Common myeloid progenitor, CD34-positive (primary cell): Measurements from ENCODE around the gene ANKS6.

Experiments
- CTCF ChIA-PET: fragments of 350-600 bp; sonication (Branson Sonifier 250); formaldehyde crosslinking; loops from one replicate; lab custom pipeline; 2021; ENCODE audit warnings: antibody characterized with exemption; lab: Charles Lee
- POLR2A ChIA-PET: fragments of 350-600 bp; sonication (Branson Sonifier 250); formaldehyde crosslinking; loops from one replicate; lab custom pipeline; 2021; ENCODE audit warnings: antibody characterized with exemption; lab: Charles Lee
- DNase-seq, 3 donors: peaks; one replicate each; pipeline versions ENCODE4 v3.0.0 to v3.0.0-alpha.2; 2013
- H3K27ac ChIP-seq, 2 experiments: 1 replicate in 1 of 2; 2 replicates in 1 of 2; pipeline ENCODE4 v1.7.0; 2013; ENCODE audit warnings: inconsistent platforms in 2 of 2, low read length in 2 of 2, mild to moderate bottlenecking in 2 of 2, low read depth in 1 of 2, moderate library complexity in 1 of 2; ENCODE audit not compliant: severe bottlenecking in 2 of 2, insufficient read depth in 1 of 2, poor library complexity in 1 of 2
- H3K27me3 ChIP-seq, 5 experiments: replicated peaks in 2 of 5; 1 replicate in 3 of 5; 2 replicates in 2 of 5; pipeline versions ENCODE4 v1.6.1 to v1.7.0; 2013; ENCODE audit warnings: low read length in 4 of 5, mild to moderate bottlenecking in 2 of 5, moderate library complexity in 2 of 5, inconsistent platforms in 1 of 5; ENCODE audit not compliant: insufficient read depth in 5 of 5, control insufficient read depth in 4 of 5
- H3K36me3 ChIP-seq, 4 experiments: 1 replicate in 2 of 4; 2 replicates in 2 of 4; pipeline versions ENCODE4 v1.6.1 to v1.7.0; 2013; ENCODE audit warnings: low read length in 3 of 4, control low read depth in 1 of 4, mild to moderate bottlenecking in 1 of 4; ENCODE audit not compliant: control insufficient read depth in 4 of 4, insufficient read depth in 4 of 4
- H3K4me1 ChIP-seq, 4 experiments: 1 replicate in 3 of 4; 2 replicates in 1 of 4; pipeline versions ENCODE4 v1.6.1 to v1.7.1; 2013; ENCODE audit warnings: low read length in 3 of 4, mild to moderate bottlenecking in 3 of 4, control low read depth in 1 of 4, inconsistent platforms in 1 of 4, moderate library complexity in 1 of 4; ENCODE audit not compliant: control insufficient read depth in 4 of 4, insufficient read depth in 4 of 4; ENCODE audit errors: control extremely low read depth in 1 of 4
- H3K4me3 ChIP-seq, 7 experiments: 1 replicate in 4 of 7; 2 replicates in 3 of 7; pipeline versions ENCODE4 v1.5.1 to v1.7.0; 2013; ENCODE audit warnings: mild to moderate bottlenecking in 7 of 7, low read length in 6 of 7, moderate library complexity in 6 of 7, inconsistent platforms in 2 of 7, low read depth in 2 of 7, control low read depth in 1 of 7; ENCODE audit not compliant: insufficient read depth in 4 of 7, control insufficient read depth in 1 of 7; ENCODE audit errors: extremely low read depth in 1 of 7
- H3K9me3 ChIP-seq, 5 experiments: 1 replicate in 4 of 5; 2 replicates in 1 of 5; pipeline versions ENCODE4 v1.6.1 to v1.7.1; 2013; ENCODE audit warnings: low read length in 4 of 5, mild to moderate bottlenecking in 2 of 5, inconsistent platforms in 1 of 5, low read depth in 1 of 5, moderate library complexity in 1 of 5; ENCODE audit not compliant: control insufficient read depth in 4 of 5, insufficient read depth in 2 of 5; ENCODE audit errors: control extremely low read depth in 1 of 5
- WGBS: methylation state at CpG from one replicate; pipeline ENCODE4 v1.1.5; 2013; ENCODE audit not compliant: insufficient coverage; 5-methylcytosine and 5-hydroxymethylcytosine counted together

ANKS6 gene

DNA sequence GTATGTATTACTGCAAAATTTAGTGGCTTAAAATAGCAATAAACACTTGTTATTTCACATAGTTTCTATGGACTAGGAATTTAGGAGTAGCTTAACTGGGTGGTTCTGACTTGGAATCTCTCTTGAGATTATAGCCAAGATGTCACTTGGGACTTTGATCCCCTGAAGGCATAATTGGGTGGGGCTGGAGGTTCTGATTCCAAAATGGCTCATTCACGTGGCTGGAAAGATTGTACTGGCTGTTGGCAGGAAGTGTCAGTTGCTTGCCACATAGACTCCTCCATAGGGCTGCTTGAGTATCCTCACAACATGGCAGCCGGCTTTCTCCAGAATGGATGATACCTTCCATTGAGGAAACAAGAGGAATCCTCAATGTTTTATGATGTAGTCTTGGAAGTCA, 22.4 kb upstream of the ANKS6 start:
- ChIA-PET CTCF (interaction anchor here (1.2 kb wide), 1 partner anchor 13 kb away, joined by 3 read pairs; no protein-coding TSS in a partner anchor), POLR2A (no interaction called here)
- no peak for DNase-seq
- H3K36me3 ChIP-seq: peaks cover 0 to 5% (median 2%) of the 10 kb centered on the region in 4 experiments
- no peak overlapping the region for H3K27ac ChIP-seq
- peaks cover 0 to 6% (median 0%) of the 10 kb centered on the region in 5 experiments for H3K9me3 ChIP-seq
- WGBS: 94% methylated on average over 2 of the region's 2 CpGs
- H3K4me1 ChIP-seq: no peaks in the 10 kb centered on the region
- H3K4me3 ChIP-seq: no peak overlapping the region
- H3K27me3 ChIP-seq: no peaks in the 10 kb centered on the region

DNA sequence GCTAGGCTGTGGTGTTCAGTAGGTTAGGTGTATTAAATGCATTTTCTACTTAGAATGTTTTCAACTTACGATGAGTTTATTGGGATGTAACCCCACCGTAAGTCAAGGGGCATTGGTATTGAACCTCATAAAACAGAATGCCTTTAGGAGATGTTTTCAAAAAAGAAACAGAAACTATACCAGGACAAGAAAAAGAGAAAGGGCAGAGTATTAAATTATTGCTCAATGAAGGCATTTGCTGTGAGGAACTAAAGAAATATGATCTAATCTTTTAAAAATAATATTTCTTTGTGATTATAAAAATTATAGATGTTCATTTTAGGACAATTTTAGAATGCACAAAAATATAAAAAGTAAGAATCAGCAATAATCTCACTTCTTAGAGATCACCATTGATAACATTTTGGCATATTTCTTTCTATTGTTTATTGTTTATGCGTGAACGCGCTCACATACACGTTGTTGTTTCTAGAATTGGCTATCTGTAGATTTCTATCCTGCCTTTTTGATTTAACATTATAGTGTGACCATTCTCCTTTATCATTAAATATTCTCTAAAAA, 19.1 kb upstream of the ANKS6 start:
- CTCF ChIA-PET: no interaction called here
- no peak for DNase-seq
- no CpG with 5 or more reads among the region's 6 CpGs for WGBS

DNA sequence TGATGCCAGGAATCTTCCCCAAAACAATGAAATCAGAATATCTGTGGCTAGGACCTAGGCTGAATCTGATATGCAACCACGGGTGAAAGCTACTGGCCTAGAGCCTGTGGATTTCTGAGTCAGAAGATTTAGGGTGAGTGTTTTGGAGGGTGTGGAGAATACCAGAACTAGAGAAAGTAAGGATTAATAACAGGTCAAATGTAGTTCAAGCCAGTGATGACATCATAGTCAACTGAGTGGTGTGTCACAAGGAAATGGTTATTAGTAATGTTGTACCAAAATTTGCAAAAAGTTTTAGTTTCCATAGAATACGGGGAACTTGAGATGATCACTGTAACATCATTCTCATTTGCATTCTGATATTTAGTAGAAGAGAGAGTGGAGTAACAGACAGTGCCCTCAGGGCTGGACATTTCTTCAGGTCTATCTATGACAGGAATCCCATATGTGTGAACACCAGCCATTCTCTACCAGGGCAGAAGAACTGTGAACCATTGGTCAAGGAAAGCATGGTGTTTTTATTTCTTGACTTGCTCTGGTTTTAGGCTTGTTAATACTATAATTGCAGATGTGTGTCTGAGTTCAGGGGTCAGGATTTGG, 14.8 kb upstream of the ANKS6 start:
- Histone ChIP-seq H3K27me3 (peaks cover 0 to 3% (median 0%) of the 10 kb centered on the region in 5 experiments), H3K36me3 (no peaks in the 10 kb centered on the region), H3K4me3 (no peak overlapping the region), H3K9me3 (no peaks in the 10 kb centered on the region), H3K27ac (no peak overlapping the region), H3K4me1 (peaks cover 0 to 22% (median 15%) of the 10 kb centered on the region in 4 experiments)
- no peak for DNase-seq
- ChIA-PET CTCF (no interaction called here), POLR2A (no interaction called here)
- WGBS: 89% methylated on average over 1 of the region's 2 CpGs

More for the DNA sequence above, 19.1 kb upstream of the ANKS6 start:
- Histone ChIP-seq H3K27me3 (no peaks in the 10 kb centered on the region), H3K4me1 (no peaks in the 10 kb centered on the region), H3K27ac (no peak overlapping the region), H3K36me3 (peaks cover 0 to 5% (median 1%) of the 10 kb centered on the region in 4 experiments), H3K4me3 (no peak overlapping the region), H3K9me3 (peaks cover 0 to 6% (median 0%) of the 10 kb centered on the region in 5 experiments)
- POLR2A ChIA-PET: no interaction called here

DNA sequence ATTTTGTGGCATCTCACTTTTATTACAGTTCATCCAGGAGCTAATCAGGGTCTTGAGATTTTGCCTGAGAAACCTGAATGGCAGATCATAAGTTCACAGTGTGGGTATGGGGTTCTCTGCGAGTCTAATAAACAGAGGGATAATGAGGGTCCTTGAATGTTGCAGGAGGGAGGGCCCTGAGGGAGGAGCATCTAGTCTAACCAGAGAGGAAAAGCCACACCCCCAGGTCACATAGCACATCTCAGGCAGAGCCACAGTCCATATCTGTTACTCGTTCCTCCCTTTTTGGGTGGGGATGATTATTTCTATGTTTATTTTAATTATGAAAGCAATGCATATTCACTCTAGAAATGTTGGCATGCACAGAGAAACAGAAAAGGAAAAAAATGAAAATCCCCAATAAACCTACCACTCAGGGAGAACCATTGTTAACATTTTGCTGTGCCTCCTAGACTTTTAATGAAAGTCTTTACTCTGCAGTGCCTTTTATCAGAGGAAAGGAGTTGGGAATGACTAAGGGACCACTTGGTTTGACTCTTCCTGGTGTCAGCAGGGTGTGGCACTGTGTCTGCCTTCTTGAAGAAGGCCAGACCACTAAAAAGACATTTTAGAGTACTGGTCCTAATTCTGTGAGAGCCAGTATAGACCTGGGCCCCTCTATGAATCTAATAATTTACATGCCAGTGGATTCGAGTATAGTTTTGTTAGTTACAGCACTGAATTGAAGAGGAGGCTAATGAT, 13.9 kb upstream of the ANKS6 start:
- ChIA-PET CTCF (no interaction called here), POLR2A (no interaction called here)
- WGBS: no CpG with 5 or more reads among the region's 3 CpGs
- Histone ChIP-seq H3K27ac (no peak overlapping the region), H3K27me3 (peaks cover 0 to 3% (median 0%) of the 10 kb centered on the region in 5 experiments), H3K36me3 (no peaks in the 10 kb centered on the region), H3K9me3 (no peaks in the 10 kb centered on the region), H3K4me3 (no peak overlapping the region), H3K4me1 (peaks cover 0 to 24% (median 15%) of the 10 kb centered on the region in 4 experiments)
- no peak for DNase-seq

DNA sequence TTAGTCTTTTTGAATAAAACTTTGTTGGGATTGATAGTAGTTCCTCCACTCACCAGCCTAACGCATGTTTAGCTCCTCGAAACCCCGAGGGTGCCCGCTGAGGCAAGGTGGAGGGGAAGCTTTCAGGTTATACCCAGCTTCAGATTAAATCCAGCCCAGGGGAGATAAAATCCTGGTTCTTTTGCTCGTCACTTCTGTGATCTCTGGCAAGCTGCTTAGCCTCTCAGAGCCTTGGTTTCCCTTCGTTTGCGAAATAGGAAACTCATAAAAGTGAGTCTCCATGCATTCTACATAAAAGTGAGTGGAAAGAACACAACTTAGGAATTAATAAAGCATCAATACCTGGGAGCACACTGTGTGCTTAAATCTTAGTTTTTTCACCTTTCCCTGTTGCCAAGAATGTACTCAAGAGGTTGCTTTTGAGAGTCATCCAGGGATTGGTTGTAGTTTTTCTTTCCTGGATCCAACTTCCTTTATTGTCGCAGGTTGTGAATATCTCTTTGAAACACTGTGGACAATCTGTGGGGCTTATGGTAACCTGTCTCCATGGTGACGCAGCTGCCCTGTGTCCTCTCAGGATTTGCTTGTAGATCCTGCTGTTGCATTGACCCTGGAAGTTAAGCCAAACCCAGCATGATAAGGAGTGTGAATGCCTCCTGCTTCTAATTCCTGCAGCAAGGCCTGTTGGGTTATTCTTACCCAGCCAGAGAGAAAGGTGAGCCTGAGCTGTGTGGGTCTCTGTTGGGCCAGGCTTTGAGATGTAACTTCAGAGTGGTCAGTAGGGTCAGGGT, 13.2 kb upstream of the ANKS6 start:
- 82% methylated on average over 9 of the region's 9 CpGs for WGBS
- H3K4me1 ChIP-seq: peaks cover 0 to 24% (median 15%) of the 10 kb centered on the region in 4 experiments
- peaks cover 0 to 5% (median 0%) of the 10 kb centered on the region in 5 experiments for H3K27me3 ChIP-seq
- CTCF ChIA-PET: interaction anchor here (0.9 kb wide), 1 partner anchor 19 kb away, joined by 3 read pairs; no protein-coding TSS in a partner anchor
- no peak overlapping the region for H3K4me3 ChIP-seq
- H3K27ac ChIP-seq: no peak overlapping the region
- DNase-seq: no peak
- H3K36me3 ChIP-seq: no peaks in the 10 kb centered on the region
- POLR2A ChIA-PET: interaction anchor here (0.5 kb wide), 1 partner anchor 38 kb away, joined by 3 read pairs; no protein-coding TSS in a partner anchor
- no peaks in the 10 kb centered on the region for H3K9me3 ChIP-seq

DNA sequence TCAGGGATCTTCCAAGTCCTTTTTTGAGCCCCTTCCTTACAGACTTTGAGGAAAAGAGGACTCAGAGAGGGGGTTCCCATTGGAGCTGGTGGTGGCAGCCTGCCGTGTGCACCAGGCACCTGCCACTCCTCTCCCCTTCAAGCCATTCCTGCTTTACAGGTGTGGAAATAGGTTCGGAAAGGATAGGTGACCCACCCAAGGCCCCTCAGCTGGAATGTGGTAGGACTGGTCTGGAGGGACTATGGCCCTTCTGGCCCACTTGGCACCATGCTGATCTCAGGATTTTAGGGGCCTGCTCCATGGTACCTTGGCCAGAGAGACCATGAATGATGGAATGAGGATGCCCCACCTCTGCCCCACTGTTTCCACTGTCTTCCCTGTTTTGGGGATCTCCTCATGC, 12.5 kb upstream of the ANKS6 start:
- WGBS: no CpG with 5 or more reads among the region's 2 CpGs
- no peaks in the 10 kb centered on the region for H3K36me3 ChIP-seq
- ChIA-PET CTCF (interaction anchor here (0.9 kb wide), 1 partner anchor 18 kb away, joined by 3 read pairs; no protein-coding TSS in a partner anchor), POLR2A (interaction anchor here (0.5 kb wide), 1 partner anchor 39 kb away, joined by 3 read pairs; no protein-coding TSS in a partner anchor)
- no peaks in the 10 kb centered on the region for H3K9me3 ChIP-seq
- no peak for DNase-seq
- H3K27ac ChIP-seq: peak overlapping the region in 1 of 2 experiments; percentile 25
- H3K4me1 ChIP-seq: peaks cover 0 to 24% (median 15%) of the 10 kb centered on the region in 4 experiments
- peaks cover 0 to 5% (median 0%) of the 10 kb centered on the region in 5 experiments for H3K27me3 ChIP-seq
- peak overlapping the region in 3 of 7 experiments; percentile 73 to 87 (median 80) for H3K4me3 ChIP-seq
